Stimulated activated CD8-positive, alpha-beta memory T cell treated with anti-CD3 and anti-CD28 coated beads, Interleukin-7, amount 100 ng/mL, for 4 hours (primary cell): ENCODE results near the gene MGAT4B.
"Not testable (repeated sequence)": the region's sequence is repeated elsewhere in the genome, so short reads cannot be mapped to it uniquely, and the experiment has no call there.

Source experiments
- DNase-seq, 2 donors: peaks; one replicate each; pipeline ENCODE4 v3.0.0-alpha.2; 2020; ENCODE audit warnings: low read depth in 2 of 2

Gene MGAT4B

DNA sequence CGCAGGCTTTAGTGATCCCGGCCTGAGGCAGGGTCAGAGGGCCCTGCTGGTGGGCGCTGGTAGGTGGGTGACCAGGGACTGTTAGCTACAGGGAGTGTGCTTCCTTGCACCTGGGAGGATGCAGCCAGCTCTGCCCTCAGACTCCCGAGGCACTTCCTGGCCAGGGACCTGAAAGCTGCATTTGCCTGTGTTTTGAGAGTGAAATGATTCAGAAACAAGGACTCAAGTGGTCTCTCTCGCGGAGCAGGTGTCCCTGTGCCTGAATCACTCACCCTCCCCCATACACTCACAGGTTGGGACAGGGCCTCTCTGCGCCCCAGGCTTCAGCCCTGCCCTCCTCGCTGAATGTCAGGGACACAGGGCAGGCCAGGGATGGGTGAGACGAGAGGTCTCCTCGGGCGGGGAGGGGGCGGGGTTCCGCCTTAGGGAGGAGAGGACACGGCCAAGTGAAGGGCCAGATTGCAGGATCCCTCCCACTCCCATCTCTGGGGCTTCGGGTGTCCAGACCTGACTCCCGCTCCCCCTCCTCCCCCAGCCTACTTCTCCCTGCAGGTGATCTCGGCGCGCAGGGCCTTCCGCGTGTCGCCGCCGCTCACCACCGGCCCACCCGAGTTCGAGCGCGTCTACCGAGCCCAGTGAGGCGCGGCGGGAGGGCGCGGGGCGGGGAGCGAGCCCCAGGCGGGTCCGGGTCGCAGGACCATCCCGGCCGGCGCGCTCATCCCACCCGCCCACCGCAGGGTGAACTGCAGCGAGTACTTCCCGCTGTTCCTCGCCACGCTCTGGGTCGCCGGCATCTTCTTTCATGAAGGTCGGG is 11.4 kb downstream of the MGAT4B start:
- DNase-seq: no peak

DNA sequence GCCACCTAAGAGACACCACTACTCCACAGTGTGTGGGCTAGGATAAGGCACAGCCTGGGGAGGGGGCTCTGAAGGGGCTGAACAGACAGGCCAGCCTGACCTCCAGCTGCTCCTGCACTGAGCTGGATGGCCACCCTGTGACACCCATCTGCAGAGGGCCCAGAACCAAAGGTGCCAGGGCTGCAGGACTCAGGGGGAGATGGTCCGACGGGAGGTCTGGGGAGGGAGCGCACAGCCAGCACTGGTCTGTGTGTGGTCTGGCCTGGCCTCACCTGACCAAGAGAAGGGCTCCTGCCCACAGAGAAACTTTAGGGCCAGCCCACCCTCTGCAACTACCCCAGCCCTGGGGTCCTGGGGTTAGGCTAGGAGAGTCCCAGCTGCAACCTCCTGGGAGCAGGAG is 12.1 kb downstream of the MGAT4B start:
- DNase-seq: no peak

DNA sequence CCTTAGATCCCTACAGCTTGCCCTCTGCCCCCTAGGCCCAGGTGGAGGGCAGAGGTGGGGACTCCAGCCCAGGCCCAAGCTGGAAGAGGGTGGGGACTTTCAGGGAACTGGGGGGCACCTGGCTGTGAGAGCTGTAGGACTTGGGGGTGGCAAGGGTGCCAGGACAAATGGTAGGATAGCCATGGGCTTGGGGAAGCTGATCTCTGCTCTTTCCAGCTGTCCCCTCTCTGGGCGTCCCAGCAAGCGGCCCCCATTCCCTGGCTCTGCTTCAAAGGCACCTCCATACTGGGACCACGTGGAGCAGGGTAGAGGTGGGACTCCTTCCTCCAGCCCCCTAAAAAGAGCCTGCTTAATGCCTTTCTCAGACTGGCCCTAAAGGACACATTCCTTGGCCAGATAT is 12.5 kb downstream of the MGAT4B start:
- DNase-seq: no peak

DNA sequence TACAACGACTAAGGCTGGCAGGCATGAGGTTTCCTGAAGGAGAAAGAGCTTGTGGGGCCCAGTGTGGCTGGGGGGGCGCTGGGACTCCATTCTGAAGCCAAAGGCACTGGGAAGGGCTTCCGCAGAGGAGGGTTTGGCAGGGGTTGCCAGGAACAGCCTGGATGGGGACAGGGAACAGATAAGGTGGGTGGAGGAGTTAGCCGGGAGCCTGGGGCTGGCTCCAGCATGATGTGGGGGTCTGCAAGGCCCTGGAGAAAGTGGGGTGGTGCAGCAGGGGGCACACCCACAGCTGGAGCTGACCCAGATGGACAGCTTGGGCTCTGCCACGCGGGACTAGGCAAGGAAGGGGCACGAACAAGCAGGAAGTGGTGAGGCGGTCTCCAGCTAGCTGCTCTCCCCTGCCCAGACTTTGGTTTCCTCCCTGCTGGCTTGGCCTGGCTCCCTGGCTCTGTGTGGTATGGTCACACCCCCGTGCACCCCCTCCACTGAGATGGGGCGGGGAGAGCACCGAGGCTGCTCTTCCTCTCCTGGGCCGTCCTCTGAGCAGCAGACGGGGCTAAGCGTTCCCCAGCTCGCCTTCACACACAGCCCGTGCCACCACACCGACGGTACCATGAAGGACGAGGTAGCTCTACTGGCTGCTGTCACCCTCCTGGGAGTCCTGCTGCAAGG is 13.1 kb downstream of the MGAT4B start, which contains the start of gene LTC4S:
LTC4S (plus strand) TSS at position 519 of the 672 bp plus-strand sequence; CDS start at position 614, 95 bp downstream.
- peak in 1 of 2 donors; percentile 31 for DNase-seq

DNA sequence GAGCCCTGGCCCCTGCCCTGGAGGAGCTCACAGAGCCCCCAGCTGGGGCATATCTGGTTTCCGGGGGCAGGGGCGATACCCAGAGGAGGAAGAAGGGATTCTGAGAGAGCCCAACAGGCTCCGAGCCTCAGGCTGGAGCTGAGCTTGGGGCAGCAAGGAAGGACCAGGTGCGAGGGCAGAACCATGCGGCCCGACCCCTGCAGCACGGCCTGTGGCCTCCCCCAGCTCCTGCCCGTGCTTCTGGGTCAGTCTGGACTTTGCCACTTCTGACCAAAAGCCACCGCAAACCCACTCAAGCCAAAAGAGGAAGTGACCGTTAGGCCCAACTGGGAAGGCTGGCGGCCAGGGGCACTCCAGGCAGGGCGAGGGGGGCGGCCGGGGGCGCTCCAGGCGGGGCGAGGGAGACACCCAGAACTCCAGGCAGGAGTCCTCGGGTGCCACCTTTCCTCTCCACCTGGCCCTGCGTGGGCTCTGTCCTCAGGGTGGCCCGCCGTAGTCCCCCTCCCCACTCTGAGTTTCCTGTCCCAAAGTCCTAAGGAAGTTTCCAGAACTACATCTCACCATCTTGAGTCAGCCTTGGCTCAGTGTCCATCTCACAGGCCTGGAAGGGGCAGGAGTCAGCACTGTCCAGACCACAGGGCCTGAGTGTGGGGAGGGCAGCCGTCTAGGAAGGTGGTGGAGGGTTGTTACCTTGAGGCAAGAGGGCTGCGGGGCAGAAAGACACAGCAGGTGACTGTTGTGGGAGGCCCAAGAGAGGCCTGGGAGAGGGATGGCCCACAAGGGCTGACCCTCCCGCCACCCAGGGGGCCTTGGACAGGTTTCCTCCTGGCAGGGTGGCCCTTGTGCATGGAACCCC is 13.8 kb downstream of the MGAT4B start:
- DNase-seq: no peak

DNA sequence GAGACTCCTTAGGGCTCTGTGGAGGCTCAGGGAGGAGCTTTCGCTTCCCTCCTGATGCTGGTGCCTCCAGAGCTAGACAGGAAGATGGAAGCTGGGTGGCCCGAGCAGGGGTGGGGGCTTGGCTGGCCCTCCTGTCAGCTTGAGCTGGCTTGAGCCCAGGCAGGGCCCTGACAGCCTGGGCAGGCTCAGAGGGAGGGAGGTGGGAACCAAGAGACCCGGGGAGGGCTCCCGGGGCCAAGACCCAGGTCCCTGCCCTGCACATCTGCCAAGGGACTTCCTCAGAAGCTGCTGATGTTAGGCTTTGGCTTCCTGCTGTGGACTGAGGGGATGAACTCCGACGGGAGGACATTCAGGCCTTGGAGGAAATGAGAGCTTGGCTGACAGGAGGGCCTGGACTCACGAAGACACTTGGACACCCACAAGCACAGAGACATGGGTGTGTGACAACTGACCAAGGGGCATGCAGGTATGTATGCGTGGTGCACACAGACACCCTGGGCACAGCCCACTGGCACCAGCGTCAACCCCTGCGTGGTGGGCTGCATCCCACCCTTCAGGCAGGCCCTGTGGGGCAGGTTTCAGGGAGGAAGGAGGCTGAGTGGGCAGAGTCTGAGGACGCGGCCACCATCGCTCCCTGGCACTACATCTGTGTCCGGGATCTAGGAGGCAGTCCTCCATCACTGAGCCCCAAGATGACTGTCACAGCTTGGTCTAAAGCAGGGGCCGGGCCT is 14.6 kb downstream of the MGAT4B start:
- DNase-seq: no peak

DNA sequence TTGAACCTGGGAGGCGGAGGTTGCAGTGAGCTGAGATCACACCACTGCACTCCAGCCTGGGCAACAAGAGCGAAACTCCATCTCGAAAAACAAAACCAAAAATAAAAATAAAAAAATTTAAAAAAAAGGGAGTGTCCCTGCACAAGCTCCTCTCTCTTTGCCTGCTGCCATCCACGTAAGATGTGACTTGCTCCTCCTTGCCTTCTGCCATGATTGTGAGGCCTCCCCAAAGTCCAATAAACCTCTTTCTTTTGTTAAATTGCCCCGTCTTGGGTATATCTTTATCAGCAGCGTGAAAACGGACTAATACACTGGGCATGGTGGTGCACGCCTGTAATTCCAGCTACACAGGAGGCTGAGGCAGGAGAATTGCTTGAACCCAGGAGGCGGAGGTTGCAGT is 17.4 kb downstream of the MGAT4B start:
- not testable (repeated sequence) for DNase-seq

DNA sequence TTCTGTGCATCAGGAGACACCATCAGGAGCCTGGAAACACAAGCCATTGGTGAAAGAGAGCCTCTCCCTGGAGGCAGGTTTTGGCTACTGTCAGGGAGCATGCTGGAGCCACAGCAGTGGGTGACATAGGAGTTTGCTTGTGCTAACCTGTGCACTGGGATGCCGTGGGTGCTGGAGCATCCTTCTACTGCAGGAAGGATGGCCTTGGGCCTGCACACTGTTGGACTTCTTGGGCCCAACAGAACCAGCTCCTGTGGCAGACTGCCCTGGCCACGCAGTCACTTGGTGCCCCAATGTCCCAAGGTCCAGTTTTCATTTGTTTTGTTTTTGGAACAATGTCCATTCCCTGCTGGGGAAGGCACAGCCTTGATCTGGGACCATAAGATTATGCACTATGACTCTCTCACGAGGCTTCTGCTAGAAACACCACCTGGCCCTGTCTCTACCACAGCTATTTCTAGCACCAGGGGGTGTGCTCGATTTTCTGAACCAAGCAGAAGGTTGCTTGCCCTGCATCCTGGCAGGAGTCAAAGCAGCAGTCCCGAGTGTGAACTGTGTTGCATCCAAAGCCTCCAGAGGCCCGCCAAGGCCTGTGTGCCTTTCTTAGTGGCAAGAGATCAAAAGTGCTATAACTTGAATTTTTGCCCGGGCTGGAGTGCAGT is 18.3 kb downstream of the MGAT4B start:
- no peak for DNase-seq

DNA sequence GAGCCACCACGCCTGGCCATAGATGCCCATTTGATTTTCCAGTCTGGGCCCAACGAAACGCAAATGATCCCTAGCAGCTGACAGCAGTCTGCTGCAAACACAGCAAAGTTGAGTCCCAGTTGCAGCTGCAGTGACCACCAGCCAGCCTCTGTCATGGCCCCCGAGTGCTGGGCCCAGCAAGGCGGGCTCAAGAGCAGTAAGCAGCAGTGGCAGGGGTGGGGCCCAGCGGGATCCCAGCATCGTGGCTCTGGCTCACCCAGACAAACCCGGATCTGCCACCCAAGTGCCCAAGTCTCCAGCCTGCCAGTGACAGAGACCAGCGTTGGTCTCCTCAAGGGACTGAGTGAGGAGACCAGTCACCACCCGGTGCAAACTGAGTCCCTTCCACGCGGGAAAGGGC is 19.8 kb downstream of the MGAT4B start:
- no peak for DNase-seq

DNA sequence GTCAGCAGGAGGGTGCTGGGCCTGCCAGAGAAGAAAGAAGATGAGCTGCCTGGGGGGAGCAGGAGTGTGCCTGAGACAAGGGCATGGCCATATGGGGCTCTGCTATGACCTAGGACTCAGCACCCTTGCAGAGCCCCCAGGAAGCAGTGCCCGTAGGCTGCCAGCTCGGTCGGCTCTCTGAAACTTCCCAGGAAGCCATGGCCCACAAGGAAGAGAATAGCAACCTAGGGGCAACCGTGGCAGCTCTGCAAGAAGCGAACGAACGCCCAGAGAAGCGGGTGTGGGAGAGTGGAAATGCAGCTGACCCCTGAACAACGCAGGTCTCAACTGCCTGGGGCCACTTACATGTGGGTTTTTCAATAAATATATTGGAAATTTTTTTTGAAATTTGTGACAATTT is 23.5 kb downstream of the MGAT4B start:
- no peak for DNase-seq

DNA sequence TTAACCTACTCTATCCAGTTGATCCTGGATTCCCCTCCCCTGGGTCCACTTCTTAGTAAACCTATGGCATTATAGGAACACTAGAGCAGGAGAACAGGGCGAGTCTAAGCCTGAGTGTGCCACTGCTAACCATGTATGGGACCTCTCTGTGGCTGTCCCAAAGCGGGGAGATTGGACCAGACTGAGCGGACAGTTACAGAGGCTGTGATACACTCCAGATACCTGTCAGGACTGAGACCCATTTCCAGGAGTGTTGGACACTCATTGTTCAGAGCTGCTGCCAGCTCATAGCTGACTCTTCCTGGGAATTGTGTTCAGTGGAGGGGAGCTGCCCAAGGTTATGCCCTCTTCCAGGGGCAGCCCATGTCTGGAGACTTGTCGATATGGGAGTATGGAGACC is 24.8 kb downstream of the MGAT4B start:
- no peak for DNase-seq

DNA sequence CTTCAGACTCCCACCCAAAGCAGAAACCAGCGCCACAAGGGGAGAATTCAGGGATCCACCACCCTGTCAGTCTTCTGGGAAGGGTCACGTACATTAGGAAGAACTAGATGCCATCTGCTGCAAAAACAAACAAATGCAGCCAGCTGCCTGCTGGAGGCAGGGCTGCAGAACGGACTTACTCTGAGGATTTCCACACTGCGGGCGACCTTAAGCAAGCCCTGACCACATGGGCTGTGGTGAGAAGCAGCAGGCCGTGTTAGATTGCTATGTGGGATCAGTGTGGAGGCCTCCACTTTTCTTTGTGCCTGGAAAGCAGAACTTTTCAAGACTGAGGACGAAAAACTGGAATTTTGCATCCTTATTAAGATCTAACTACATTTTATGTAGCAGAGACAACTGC is 26.3 kb downstream of the MGAT4B start:
- no peak for DNase-seq

DNA sequence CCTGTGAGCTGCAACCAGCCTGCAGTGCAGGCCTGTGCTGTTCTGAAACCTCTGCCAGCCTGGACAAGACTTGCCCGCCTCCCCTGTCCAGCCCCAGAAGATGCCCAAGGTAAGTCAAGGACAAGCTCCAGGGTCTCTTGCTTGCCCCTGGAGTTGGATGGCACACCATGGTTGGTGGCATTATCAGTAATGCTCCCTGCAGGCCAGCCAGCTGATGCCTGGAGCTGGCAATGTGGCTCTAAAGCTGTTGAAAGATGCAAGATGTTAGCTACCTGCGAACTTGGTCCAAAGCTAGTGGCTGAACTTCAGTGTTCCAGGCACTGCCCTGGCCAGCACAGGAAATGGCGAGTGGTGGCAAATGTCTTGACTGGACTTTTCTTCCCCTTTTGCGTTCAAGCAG is 26.8 kb downstream of the MGAT4B start:
- no peak for DNase-seq

DNA sequence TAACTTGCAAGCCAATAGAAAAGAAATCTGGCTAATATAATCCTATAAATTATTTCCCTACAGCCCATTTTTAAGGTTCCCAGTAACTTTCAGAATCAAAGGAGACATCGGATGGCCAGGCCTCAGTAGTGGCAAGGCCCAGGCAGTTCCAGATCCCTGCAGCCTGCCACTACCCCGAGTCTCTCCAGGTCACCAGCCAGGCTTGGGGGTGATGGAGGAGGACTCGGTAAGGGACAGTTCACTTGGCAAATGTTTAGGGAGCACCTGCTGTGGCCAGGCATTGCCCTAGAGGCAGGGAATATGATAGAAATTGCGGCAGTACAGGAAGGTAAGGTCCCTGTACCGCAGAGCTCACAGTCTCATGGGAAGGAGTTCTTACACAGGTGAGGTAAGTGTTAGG is 28.1 kb downstream of the MGAT4B start:
- DNase-seq: no peak

DNA sequence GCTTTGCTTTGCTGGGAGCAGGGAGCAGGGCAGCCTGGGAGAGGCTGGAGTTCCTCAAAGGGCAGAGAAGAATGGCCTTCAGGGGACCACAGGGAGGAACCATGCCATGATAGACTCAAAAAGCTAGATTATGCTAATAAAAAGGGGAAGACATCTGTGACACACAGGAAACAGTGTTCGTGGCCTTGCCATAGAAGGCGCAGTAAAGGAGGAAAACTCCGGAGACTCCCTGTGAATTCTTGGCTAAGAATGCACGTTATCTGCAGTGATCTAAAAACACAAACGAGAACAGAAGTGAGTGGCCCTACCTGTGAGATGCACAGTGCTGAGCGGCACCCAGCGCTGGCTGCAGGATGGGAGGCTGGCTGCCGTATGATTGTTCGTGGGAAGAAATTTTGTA is 28.8 kb downstream of the MGAT4B start:
- DNase-seq: no peak

DNA sequence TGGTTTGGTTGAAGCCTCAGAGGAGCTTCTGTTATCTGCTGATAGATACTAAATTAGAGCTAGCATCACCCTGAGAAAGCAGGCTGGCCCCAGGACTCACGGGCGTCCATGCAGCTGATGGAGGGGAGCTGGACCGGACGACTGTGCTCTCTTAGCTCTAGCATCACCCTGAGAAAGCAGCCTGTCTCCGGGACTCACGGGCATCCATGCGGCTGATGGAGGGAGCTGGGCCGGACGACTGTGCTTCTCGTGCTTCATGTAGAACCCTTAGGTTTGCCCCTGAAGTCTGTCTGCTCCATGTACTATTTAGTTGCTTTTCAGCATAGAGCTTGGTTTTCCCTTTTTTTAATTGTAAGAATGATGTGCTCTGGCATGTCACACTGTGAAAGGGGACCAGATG is 29.2 kb downstream of the MGAT4B start:
- DNase-seq: no peak

DNA sequence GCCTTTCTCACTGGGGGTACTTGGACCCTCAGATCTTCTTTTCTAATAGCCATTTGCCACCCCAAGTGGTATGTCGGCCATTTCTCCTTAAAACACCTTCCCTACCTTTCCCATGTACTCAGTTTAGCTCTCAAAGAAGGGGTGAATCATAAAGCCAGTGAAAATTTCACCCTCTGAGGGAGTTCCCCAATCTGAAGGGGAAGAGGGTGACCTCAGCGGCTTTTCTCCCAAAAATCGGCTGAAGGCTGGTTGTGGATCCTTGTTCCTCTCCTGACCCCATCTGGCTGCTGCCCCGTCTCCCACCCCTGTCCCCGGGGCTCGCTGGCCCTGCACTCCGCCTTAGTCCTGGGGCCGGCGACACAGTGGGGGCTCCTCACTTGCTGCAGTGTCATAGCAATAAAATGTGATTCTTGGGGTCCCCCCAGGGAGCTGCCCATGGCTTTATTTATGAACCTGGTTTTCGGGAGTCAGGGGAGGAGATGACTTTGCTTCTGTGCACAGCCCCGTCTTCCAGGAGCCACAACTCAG is 30.2 kb downstream of the MGAT4B start:
- no peak for DNase-seq

DNA sequence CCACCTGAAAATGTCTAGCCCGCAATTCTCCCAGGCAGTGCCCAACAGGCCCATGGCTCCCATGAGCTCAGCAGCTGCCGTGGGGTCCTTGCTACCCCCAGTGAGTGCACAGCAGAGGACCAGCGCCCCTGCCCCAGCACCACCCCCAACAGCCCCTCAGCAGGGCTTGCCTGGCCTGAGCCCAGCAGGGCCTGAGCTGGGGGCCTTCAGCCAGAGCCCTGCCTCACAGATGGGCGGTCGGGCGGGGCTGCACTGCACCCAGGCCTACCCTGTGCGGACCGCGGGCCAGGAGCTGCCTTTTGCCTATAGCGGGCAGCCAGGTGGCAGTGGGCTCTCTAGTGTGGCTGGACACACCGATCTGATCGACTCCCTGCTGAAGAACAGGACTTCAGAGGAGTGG is 32.2 kb downstream of the MGAT4B start:
- no peak for DNase-seq

DNA sequence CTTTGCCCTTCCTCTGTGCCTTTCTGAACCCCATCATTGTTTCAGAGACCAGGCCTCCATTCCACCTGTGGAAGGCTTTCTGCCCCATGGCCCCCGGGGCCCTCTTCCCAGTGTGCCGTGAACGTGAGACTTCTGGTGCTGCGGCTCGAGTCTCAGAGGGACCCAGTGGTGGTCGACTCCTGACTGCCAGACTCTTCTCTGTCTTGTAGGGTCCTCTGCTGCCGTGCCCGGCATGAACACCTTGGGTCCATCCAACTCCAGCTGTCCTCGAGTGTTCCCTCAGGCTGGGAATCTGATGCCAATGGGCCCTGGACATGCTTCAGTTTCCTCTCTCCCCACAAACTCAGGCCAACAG is 33.0 kb downstream of the MGAT4B start:
- no peak for DNase-seq

DNA sequence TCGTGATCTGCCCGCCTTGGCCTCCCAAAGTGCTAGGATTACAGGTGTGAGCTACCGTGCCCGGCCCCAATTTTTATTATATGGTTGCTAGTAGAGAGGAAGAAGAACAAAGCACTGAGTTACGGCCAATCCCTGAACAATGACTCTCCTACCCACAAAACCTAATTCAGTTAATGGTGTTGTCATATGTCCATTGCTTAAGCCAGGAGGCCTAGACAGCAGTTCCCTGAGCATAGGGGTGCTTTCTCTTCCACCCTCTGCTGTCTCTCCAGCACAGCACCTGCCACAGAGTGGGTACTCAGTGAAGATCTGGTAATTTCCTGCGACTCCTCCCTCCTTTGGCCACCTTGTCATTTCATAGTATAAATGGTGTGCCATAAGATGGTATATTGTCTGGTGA is 34.3 kb downstream of the MGAT4B start:
- DNase-seq: no peak

DNA sequence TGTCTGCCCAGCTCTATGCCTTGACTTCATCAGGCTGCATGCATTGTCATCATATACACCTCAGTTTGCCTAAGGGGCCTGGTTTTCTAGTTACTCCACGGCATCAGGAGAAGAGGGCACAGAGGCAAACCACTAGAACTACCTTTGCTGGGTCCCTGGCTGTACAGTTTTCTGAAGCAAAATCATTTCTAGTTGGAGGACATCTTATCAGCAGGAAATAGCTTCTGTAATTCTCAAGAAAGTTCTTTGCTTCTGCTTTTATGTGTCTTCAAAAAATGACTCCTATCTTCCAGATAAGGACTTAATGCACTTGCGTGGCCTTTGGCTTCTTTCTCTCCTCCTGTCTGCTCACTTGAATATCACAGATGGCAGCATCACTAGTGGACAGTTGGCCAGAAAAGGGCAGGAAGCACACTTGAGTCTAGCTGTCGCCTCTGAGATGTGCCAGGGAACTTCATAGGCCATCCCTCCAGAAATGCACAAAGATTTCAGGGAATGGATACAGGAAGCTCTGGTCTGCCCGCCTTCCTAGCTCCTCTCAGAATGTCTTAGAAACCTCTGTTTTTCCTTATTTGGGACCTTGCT is 35.3 kb downstream of the MGAT4B start:
- no peak for DNase-seq
